C4-2B (cell line): Measurements from ENCODE around the gene BMPR1B.

Experiments
- ZFX ChIP-seq: fragments of 450-650 bp; IDR thresholded peaks from 2 replicates; pipeline ENCODE4 v1.6.1; 2017
- TF ChIP-seq, protein P1 (sequence below): fragments of 450-650 bp; conservative IDR thresholded peaks from 2 replicates; pipeline ENCODE4 v1.5.1; 2017; ENCODE audit warnings: mild to moderate bottlenecking

DNA sequence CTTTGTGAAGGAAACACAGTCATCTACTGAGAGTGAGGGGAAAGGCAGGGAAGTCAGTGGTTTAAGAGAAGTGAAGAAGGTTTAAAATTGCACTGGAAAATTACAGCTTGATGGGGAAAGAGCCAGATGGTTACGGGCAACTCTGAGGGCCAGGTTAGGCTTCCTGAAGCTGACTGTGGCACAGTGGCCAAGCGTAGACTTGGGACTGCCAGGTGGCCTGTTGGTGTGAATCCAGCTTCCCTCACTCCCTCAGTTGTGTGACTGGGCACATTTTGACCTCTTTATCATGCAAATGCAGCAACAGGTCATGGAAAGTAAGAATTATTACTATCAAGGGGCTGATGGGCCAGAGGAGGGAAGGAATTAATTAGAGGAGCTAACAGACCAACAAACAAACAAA is 400.9 kb downstream of the BMPR1B start:
- TF ChIP-seq, protein P1, sequence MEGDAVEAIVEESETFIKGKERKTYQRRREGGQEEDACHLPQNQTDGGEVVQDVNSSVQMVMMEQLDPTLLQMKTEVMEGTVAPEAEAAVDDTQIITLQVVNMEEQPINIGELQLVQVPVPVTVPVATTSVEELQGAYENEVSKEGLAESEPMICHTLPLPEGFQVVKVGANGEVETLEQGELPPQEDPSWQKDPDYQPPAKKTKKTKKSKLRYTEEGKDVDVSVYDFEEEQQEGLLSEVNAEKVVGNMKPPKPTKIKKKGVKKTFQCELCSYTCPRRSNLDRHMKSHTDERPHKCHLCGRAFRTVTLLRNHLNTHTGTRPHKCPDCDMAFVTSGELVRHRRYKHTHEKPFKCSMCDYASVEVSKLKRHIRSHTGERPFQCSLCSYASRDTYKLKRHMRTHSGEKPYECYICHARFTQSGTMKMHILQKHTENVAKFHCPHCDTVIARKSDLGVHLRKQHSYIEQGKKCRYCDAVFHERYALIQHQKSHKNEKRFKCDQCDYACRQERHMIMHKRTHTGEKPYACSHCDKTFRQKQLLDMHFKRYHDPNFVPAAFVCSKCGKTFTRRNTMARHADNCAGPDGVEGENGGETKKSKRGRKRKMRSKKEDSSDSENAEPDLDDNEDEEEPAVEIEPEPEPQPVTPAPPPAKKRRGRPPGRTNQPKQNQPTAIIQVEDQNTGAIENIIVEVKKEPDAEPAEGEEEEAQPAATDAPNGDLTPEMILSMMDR: no peak
- TF ChIP-seq ZFX: no peak
